IPS-NIHi7 (cell line): ENCODE results near the gene ATMIN.

Source experiments
- DNase-seq: peaks from one replicate; pipeline ENCODE4 v3.0.0; 2012; ENCODE audit warnings: mixed read lengths; ENCODE audit errors: extremely low spot score

ATMIN gene, protein sequence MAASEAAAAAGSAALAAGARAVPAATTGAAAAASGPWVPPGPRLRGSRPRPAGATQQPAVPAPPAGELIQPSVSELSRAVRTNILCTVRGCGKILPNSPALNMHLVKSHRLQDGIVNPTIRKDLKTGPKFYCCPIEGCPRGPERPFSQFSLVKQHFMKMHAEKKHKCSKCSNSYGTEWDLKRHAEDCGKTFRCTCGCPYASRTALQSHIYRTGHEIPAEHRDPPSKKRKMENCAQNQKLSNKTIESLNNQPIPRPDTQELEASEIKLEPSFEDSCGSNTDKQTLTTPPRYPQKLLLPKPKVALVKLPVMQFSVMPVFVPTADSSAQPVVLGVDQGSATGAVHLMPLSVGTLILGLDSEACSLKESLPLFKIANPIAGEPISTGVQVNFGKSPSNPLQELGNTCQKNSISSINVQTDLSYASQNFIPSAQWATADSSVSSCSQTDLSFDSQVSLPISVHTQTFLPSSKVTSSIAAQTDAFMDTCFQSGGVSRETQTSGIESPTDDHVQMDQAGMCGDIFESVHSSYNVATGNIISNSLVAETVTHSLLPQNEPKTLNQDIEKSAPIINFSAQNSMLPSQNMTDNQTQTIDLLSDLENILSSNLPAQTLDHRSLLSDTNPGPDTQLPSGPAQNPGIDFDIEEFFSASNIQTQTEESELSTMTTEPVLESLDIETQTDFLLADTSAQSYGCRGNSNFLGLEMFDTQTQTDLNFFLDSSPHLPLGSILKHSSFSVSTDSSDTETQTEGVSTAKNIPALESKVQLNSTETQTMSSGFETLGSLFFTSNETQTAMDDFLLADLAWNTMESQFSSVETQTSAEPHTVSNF

DNA sequence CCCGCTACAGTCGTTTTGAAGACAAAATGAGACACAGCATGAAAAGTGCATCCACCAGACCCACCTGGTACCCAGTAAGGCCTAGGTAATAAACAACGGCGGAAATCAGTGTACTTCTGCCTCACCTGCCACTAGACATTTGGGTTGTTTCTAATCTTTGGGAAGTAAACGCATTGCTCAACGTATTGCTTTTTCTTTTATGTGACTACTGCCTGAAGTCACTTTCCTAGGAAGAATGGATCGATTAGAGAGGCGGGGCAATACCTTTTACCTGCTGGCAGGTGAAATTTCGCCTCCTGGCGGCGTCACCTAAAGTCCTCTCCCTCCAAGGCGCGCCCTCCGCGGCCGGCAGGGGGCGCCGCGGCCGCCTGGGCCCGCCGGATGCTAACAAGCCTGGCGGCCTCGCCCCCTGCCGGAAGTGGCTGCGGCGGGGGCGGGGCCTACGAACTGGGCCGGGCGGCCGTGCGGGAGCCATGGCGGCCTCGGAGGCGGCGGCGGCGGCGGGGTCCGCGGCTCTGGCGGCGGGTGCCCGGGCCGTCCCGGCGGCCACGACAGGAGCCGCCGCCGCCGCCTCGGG lies at the start of gene ATMIN:
TSS of gene ATMIN (plus strand) at position 445 of the 577 bp plus-strand sequence. CDS start at position 474, 29 bp downstream.
- DNase-seq = peak; percentile 97

DNA sequence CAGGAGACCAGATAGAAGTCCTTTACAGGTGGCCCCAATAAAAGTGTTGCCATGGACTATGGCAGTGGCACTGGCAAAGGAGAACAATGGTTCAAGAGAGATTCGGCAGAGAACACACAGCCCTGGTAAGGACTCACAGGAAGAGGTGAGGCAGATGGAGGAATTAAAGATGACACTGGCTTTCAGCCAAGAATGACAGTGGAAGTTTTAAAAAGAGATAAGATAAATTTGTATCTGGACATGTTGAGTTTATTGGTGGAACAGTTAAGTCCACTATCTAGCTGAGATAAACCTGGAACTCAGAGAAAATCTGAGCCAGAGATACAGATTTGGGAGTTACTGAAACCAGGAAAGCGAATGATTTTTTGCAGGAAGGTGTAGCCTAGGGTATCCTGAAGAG lies 49.1 kb upstream of the ATMIN start:
- DNase-seq = no peak

DNA sequence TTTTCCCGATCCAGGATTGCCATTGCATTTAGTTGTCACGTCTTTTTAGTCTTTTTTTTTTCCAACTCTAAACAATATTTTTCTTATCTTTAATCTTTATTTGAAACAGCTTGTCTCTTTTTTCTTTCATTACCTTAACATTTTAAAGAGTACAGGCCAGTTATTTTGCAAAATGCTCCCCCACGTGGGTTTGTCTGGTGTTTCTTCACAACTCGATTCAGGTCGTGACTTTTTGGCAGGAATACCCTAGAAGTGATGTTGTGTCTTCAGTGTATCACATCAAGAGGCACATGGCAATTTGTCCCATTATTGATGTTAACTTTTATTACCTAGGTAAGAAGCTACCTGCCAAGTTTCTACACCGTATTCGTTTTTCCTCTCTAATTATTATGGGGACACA lies 46.9 kb upstream of the ATMIN start:
- no peak for DNase-seq

DNA sequence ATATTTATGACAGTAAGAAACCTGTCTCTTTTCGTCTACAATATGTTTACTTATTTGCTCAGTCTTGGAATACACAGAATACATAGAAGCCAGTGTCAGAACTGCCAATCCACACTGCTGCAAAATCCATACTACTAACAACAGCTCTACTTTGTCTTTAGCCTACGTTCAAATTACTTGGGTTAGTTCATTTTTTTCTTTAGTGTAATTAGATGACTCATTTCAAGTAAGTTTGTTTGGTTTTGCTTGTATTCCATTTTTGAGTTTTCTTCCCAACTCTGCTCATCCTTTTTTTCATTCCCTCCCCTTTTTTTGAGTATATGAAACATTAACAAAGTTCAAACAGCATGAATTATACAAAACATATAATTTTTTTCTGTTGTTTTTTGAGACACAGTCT lies 45.8 kb upstream of the ATMIN start:
- DNase-seq = no peak

DNA sequence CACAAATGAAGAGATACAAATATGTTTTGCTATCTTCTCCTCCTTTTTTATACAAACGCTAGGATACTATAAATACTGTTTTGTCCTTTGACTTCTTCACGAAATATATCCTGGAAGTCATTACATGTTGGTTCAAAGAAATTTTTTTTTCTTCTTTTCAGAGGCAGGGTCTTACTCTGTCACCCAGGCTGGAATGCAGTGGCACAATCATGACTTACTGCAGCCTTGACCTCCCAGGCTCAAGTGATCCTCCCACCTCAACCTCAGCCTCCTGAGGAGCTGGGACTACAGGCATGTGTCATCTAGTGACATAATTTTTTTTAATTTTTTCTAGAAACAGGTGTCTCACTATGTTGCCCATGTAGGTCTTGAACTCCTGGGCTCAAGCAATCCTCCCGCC lies 45.1 kb upstream of the ATMIN start:
- DNase-seq = no peak

DNA sequence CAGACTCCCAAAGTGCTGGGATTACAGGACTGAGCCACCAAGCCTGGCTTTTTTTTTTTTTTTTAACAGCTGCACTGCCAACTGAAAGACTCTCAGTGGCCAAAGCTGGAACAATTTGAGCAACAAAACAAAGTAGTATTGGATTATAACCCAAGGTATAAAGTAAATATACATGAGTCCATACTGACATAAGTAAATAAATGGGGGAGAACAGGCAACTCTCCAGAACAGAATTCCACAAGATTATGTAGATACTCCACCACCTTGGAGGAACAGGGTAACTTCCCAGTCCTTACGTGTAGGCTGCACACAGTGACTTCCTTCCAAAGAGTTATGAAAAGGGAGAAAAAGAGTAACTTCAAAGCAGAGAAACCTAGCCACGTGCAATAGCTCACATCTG lies 44.7 kb upstream of the ATMIN start:
- no peak for DNase-seq

DNA sequence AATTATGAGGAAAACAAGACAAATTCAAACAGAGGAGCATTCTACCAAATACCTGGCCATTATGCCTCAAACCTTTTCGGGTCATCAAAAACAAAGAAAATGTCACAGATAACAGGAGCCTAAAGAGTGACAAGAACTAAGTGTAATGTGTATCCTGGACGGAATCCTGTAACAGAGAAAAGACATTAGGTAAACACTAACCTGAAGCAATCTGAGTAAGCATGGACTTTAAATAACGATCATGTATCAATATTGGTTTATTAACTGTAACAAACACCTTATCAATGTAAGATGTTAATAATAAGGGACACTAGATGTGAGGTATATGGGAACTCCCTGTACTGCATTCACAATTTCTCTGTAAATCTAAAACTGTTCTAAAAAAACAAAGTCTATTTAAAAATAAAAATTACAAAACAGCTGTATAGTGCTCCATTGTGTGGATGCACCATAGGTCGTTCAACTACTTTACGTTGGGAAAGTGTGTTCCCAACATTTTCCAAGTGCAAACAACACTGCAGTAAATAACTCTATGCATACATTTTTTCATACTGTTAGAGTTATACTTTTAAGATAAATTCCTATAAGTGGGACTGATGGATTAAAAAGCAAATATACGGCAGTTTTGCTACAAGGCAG lies 43.7 kb upstream of the ATMIN start:
- DNase-seq = no peak

DNA sequence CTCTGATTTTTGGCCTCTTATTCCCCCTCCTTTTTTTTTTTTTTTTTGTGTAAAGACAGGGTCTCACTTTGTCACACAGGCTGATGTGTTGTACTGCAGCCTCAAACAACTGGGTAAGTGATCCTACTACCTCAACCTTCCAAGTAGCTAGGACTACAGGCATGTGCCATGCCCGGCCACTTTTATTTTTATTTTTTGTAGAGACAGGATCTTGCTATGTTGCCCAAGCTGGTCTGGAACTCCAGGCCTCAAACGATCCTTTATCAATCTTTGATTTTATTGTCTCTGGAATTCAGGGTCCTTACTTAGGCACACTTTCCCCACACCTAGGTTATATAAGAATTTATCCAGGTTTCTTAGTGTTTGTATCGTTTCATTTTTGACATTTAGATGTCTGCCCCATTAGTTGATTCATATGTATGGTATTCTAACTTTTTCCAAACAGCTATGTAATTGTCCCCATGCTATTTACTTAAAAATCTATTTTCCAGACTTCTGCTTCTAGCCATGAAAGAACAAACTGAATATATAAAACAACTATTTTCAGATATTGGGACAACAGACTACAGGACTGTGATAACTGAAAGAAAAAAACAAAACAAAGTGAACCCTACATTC lies 42.9 kb upstream of the ATMIN start:
- no peak for DNase-seq

DNA sequence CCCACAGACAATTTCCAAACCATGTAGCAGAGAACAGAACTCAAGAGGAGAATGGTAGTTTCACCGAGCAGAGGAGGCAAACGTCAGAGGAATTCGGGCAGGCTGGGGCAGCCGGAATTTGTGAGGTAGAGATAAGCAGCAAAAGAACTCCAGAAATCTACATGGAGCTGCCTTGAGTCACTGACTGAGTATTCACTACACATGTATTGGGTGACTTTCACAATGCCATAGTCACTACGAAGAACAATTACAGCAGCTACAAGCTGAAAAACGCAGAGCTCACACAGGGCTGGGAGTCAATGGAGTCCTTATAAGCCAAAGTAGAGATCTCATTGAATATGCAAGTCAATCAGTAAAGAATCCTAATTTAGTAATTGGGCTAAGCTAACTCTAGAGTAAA lies 42.3 kb upstream of the ATMIN start:
- no peak for DNase-seq

DNA sequence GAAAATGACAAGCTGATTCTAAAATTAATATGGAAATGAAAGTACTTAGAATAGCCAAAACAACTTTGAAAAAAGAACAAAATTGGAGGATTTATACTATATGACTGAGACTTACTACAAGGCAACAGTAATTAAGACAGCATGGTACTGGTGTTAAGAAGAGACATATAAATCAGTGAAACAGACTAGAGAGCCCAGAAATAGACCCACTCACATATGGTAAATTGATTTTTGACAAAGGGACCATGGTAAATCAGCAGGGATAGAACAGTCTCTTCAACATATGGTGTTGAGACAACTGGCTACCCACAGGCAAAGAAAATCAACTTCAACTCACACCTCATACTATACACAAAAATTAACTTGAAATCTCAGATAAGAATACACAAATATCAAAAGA lies 41.8 kb upstream of the ATMIN start:
- DNase-seq = no peak

DNA sequence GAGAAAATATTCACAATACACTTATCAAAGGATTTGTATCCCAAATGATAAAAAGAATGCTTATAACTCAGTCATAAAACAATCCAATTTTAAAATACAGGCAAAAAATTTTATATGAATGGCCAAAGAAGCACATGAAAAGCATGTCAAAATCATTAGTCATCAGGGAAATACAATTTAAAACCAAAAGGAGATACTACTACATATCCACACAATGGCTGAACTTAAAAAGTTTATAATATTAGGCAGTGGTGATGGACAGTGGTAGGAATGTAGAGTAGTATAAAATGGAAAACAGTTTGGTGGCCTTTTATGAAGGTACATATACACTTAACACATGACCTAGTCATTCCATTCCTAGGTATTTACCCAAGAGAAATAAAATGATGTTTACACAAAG lies 41.2 kb upstream of the ATMIN start:
- no peak for DNase-seq

DNA sequence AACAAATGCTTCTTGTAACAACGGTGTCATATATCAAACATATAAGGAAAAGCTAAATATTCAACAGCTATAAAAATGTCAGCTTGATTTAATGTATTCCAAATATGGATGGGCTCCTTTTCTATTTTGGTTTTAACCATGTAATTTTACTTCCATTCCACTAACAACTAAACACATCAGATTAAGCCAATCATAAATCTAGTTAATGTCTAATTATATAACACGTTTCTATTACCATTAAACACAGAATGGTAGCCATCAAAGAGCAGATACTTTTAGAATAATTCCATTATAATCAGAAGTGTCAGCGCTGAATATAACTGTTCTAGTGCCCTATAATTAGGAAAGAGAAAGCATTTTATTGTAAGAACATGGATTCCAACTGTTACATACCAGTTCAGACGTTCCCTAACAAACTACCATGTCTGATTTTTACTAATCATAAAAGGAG lies 38.9 kb upstream of the ATMIN start:
- DNase-seq = no peak

DNA sequence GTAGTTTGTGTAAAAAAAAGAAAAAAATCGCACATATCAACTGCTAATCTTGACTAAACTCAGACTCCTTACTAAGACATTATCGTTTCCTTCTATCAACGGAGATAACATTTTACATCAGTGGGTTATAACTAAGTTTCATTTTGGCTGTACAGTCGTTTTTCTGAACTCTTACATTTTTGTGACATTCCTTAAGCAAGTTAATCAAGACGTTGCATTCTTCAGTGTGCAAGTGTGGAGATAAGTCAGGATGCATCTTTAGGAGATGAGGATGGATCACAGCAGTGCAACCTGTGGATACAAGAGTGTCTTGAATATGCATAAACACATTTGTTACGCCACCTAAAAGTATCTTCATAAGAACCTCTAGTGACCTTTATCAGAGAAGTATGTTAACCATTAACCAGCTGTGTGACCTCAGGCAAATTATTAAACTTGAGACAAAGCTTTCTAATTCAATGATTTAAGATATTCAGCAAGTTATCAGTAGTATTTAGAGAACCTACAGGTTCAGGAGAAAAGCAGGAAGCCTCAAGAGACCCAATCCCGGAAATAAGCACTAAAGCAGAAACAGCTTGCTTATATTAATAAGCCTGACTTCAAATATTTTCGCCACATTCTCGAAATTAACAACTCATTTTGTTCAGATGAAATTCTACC lies 38.4 kb upstream of the ATMIN start:
- DNase-seq = no peak

DNA sequence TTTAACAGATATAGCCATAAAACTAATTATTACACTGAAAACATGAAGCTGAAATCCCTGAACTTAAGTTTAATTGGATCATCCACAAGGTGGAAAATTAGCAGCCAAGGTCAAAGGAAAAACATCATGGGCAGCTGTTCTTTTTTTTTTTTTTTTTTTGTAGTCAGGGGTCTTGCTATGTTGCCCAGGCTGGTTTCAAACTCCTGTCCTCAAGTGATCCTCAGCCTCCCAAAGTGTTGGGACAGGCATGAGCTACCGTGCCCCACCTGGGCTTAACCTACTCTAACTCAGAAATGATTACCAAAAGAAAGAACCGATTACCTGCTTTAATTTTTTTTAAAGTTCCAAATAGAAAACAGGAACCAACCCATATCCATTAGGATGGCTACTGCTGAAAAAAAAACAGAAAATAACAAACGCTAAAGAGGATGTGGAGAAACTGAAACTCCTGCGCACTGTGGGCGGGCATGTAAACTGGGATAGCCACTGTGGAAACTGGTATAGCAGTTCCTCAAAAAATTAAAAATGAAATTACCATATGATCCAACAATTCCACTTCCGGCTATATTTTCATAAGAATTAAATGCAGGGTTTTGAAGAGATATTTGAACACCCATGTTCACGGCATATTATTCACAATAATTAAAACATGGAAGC lies 37.5 kb upstream of the ATMIN start:
- DNase-seq = no peak

DNA sequence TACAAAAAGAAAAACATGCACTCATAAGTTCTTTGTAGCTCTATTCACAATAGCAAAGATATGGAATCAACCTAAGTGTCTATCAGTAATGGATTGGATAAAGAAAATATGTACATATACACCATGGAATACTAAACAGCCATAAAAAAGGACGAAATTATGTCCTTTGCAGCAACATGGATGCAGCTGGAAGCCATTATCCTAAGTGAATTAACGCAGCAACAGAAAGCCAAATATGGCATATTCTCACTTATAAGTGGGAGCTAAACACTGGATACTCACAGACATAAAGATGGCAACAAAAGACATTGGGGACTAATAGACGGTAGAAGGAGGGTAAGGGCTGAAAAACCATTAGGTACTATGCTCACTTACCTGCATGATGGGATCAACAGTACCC lies 34.8 kb upstream of the ATMIN start:
- no peak for DNase-seq

DNA sequence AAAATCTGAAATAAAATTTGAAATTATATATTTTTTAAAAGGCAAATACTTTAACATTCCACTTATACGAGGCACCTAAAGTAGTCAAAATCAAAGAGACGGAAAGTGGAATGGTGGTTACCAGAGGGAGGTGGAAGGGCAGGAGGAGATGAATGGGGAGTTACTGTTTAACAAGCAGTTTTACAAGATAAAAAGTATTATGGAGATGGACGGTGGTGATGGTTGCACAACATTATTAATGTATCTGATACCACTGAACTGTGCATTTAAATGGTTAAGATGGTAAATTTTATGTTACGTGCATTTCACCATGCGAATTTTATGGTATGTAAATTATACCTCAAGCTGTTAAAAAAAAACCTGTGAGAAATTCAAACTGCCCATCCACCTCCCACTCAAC lies 34.3 kb upstream of the ATMIN start:
- no peak for DNase-seq

DNA sequence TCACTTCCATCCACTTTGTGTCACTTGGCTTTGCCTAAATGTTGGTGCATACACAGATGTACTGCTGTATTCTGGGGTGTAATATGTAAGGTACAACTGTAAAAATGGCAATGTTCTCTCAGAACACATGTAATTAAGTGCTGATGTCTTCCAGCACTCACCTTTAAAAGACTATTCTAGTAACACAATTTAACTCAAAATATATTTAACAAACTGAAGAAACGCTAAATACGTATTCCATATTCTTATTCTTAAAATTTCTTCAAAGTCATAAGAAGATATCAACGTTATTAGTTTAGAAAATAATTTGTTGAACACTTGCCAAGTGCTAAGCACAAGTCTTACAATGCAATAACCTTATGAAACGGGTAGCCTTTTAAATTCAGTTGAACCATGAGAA lies 32.6 kb upstream of the ATMIN start:
- DNase-seq = no peak

DNA sequence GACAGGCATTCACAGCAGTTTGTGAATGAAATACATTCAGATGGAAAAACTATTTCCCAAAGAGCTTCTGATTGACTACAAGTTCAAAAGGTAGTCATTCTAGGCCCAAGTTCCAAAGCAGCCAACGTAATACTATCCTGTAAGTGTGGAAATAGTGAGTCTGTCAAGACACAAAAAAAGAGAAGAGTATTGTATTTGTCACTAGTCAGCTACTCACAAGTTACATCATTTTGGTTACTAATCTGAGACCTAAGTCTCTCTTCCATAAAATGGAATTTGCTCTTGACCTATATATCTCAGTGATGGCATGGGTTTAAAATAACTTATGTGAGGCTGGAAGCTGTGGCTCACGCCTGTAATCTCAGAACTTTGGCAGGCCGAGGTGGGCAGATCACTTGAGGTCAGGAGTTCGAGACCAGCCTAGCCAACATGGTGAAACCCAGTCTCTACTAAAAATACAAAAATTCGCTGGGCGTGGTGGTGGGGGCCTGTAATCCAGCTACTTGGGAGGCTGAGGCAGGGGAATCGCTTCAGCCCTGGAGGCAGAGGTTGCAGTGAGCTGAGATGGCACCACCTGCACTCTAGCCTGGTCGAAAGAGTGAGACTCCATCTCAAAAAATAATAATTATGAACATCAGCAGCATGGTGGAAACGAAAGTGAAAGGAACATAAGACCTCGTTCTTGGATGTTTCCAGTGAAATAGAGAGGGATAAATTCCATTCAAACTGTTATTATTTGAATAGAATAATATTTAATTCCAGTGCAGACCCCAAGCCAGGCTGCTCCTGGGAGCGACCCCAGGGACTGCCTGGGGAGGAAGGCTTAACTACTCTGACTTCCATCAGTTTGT lies 31.8 kb upstream of the ATMIN start:
- no peak for DNase-seq

DNA sequence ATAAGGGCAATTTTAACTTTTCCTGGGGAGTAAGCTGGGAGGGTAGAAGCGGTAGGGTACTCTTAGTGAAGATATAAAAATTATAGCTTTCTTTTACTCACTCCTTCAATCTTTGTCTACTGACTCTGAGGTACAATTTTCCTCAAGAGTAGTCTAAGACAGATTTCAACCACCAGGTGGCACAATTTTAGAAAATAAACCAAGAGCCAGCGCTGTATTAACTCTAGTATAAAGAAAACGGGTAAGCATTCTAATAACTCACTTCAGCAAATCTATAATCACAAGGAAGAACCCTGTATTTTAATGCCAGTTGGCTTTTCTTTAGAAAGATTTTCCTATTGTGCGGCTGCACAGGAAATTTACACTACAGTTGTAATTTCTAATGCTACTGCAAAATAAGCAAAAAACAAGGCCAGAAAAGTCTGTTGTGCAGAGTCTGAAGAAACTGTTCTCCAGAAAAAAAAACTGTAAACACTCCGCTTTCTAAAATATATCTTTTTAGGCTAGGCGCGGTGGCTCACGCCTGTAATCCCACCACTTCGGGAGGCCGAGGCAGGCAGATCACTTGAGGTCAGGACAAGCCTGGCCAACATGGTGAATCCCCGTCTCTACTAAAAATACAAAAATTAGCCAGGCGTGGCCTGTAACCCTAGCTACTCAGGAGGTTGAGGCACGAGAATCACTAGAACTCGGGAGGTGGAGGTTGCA lies 30.8 kb upstream of the ATMIN start:
- no peak for DNase-seq
